H9 (cell line): Measurements from ENCODE around the gene PNPLA2. TPM values are rescaled to one million over a fixed set of nuclear protein-coding genes. Genes with fewer than 3 reads are reported as not detected.

Experiments used
- DNase-seq: peaks from one replicate; pipeline ENCODE4 v3.0.0-alpha.2; 2017
- H2AFZ ChIP-seq: one replicate; pipeline ENCODE4 v1.6.1; 2013; ENCODE audit warnings: mild to moderate bottlenecking, low read length, control low read depth, moderate library complexity
- H2AK5ac ChIP-seq: 2 replicates; pipeline ENCODE4 v1.6.1; 2013; ENCODE audit warnings: low read length, control low read depth, mixed read lengths; ENCODE audit not compliant: insufficient read length
- H2BK120ac ChIP-seq: one replicate; pipeline ENCODE4 v1.6.1; 2013; ENCODE audit warnings: low read depth, mild to moderate bottlenecking, low read length, control low read depth, inconsistent platforms; ENCODE audit not compliant: poor library complexity, severe bottlenecking
- H2BK12ac ChIP-seq: 2 replicates; pipeline ENCODE4 v1.6.1; 2013; ENCODE audit warnings: low read length, control low read depth, mixed read lengths, low read depth; ENCODE audit not compliant: insufficient read length
- H2BK15ac ChIP-seq: 2 replicates; pipeline ENCODE4 v1.6.1; 2013; ENCODE audit warnings: low read depth, low read length, control low read depth
- H2BK20ac ChIP-seq: one replicate; pipeline ENCODE4 v1.6.1; 2013; ENCODE audit warnings: low read depth, mild to moderate bottlenecking, low read length, control low read depth, inconsistent platforms; ENCODE audit not compliant: poor library complexity, severe bottlenecking
- H2BK5ac ChIP-seq: 2 replicates; pipeline ENCODE4 v1.6.1; 2013; ENCODE audit warnings: low read length, control low read depth, mixed read lengths; ENCODE audit not compliant: insufficient read length
- H3K14ac ChIP-seq: 2 replicates; pipeline ENCODE4 v1.6.1; 2013; ENCODE audit warnings: low read length, control low read depth; ENCODE audit not compliant: insufficient read depth
- H3K18ac ChIP-seq: 2 replicates; pipeline ENCODE4 v1.6.1; 2013; ENCODE audit warnings: low read depth, mild to moderate bottlenecking, mixed read lengths, low read length, control low read depth; ENCODE audit not compliant: insufficient read length
- H3K23ac ChIP-seq: 2 replicates; pipeline ENCODE4 v1.6.1; 2013; ENCODE audit warnings: low read length, control low read depth, mixed read lengths, low read depth; ENCODE audit not compliant: insufficient read length
- H3K23me2 ChIP-seq: 2 replicates; pipeline ENCODE4 v1.6.1; 2013; ENCODE audit warnings: low read depth, mild to moderate bottlenecking, mixed read lengths, low read length, control low read depth; ENCODE audit not compliant: insufficient read length, poor library complexity, severe bottlenecking
- H3K27ac ChIP-seq: 2 replicates; pipeline ENCODE4 v1.5.1; 2013; ENCODE audit warnings: low read length, control low read depth, mixed read lengths, low read depth; ENCODE audit not compliant: insufficient read length
- H3K27me3 ChIP-seq: 2 replicates; pipeline ENCODE4 v1.6.1; 2013; ENCODE audit warnings: low read length, control low read depth, inconsistent platforms; ENCODE audit not compliant: insufficient read depth
- H3K4ac ChIP-seq: 2 replicates; pipeline ENCODE4 v1.6.1; 2013; ENCODE audit warnings: low read depth, mild to moderate bottlenecking, control low read depth, inconsistent platforms, low read length, moderate library complexity
- H3K4me1 ChIP-seq: 2 replicates; pipeline ENCODE4 v1.6.1; 2013; ENCODE audit warnings: low read length, control low read depth, inconsistent platforms; ENCODE audit not compliant: insufficient read depth
- H3K4me2 ChIP-seq: 2 replicates; pipeline ENCODE4 v1.6.1; 2013; ENCODE audit warnings: low read length, control low read depth, mixed read lengths; ENCODE audit not compliant: insufficient read length, insufficient read depth
- H3K56ac ChIP-seq: 2 replicates; pipeline ENCODE4 v1.6.1; 2013; ENCODE audit warnings: low read depth, mild to moderate bottlenecking, mixed read lengths, low read length, control low read depth; ENCODE audit not compliant: insufficient read length
- H3K79me1 ChIP-seq: 2 replicates; pipeline ENCODE4 v1.6.1; 2013; ENCODE audit warnings: low read depth, mild to moderate bottlenecking, moderate library complexity, low read length, control low read depth, inconsistent platforms; ENCODE audit not compliant: insufficient read depth, poor library complexity, severe bottlenecking
- H3K79me2 ChIP-seq: 2 replicates; pipeline ENCODE4 v1.6.1; 2013; ENCODE audit warnings: low read length, control low read depth, inconsistent platforms; ENCODE audit not compliant: insufficient read depth
- H3K9ac ChIP-seq: 2 replicates; pipeline ENCODE4 v1.6.1; 2013; ENCODE audit warnings: low read length, control low read depth, mixed read lengths; ENCODE audit not compliant: insufficient read length; ENCODE audit errors: extremely low read depth
- H3K9me3 ChIP-seq: one replicate; pipeline ENCODE4 v1.6.1; 2013; ENCODE audit warnings: low read depth, low read length, inconsistent platforms; ENCODE audit not compliant: control insufficient read depth
- H3T11ph ChIP-seq: one replicate; pipeline ENCODE4 v1.6.1; 2013; ENCODE audit warnings: mild to moderate bottlenecking, low read length, control low read depth, inconsistent platforms
- H4K20me1 ChIP-seq: one replicate; pipeline ENCODE4 v1.6.1; 2013; ENCODE audit not compliant: control insufficient read depth, insufficient read length, insufficient read depth
- H4K5ac ChIP-seq: 2 replicates; pipeline ENCODE4 v1.6.1; 2013; ENCODE audit warnings: low read depth, mild to moderate bottlenecking, mixed read lengths, low read length, control low read depth; ENCODE audit not compliant: insufficient read length
- H4K8ac ChIP-seq: replicated peaks from 2 replicates; pipeline ENCODE4 v1.6.1; 2013; ENCODE audit warnings: low read length, control low read depth, mixed read lengths, low read depth; ENCODE audit not compliant: insufficient read length
- H4K91ac ChIP-seq: 2 replicates; pipeline ENCODE4 v1.6.1; 2013; ENCODE audit warnings: low read depth, mild to moderate bottlenecking, moderate library complexity, mixed read lengths, low read length, control low read depth; ENCODE audit not compliant: insufficient read length
- H3K27ac Mint-ChIP-seq, 3 experiments: 2 replicates in 2 of 3; 3 replicates in 1 of 3; pipeline ENCODE4 v1.8.0; 2020 to 2021; ENCODE audit warnings: mixed read lengths in 3 of 3, mild to moderate bottlenecking in 1 of 3, moderate library complexity in 1 of 3
- H3K27me3 Mint-ChIP-seq: 2 replicates; pipeline ENCODE4 v1.8.0; 2021; ENCODE audit warnings: low read depth, mild to moderate bottlenecking, moderate library complexity, mixed read lengths
- H3K36me3 Mint-ChIP-seq, 3 experiments: 2 replicates in 2 of 3; 3 replicates in 1 of 3; pipeline ENCODE4 v1.8.0; 2020 to 2021; ENCODE audit warnings: low read depth in 3 of 3, mixed read lengths in 3 of 3; ENCODE audit not compliant: insufficient read depth in 1 of 3
- H3K4me1 Mint-ChIP-seq, 2 experiments: 2 replicates each; pipeline ENCODE4 v1.8.0; 2020; ENCODE audit warnings: mixed read lengths in 2 of 2
- H3K4me3 Mint-ChIP-seq, 2 experiments: 2 replicates in 1 of 2; 3 replicates in 1 of 2; pipeline ENCODE4 v1.8.0; 2020 to 2021; ENCODE audit warnings: mild to moderate bottlenecking in 2 of 2, mixed read lengths in 2 of 2, moderate library complexity in 1 of 2
- H3K9me3 Mint-ChIP-seq, 2 experiments: 2 replicates in 1 of 2; 3 replicates in 1 of 2; pipeline ENCODE4 v1.8.0; 2020; ENCODE audit warnings: mild to moderate bottlenecking in 2 of 2, mixed read lengths in 2 of 2, moderate library complexity in 1 of 2
- WGBS: extraction: QIAGEN DNeasy Blood & Tissue Kit; methylation state at CpG from one replicate; pipeline ENCODE4 v1.1.7; 2013; ENCODE audit warnings: missing lambda C conversion rate, low lambda C conversion rate, mixed read lengths; ENCODE audit not compliant: insufficient read length; ENCODE audit errors: extremely low coverage; 5-methylcytosine and 5-hydroxymethylcytosine counted together
- total RNA-seq: library from RNA; stranded (reverse); gene quantifications from 2 replicates; pipeline ENCODE4 v1.2.1, GENCODE V29; 2021
- TF ChIP-seq, protein P1 (sequence below): fragments of 200-600 bp; sonication (generic); conservative IDR thresholded peaks from 3 replicates; pipeline ENCODE4 v1.8.0; 2021; ENCODE audit warnings: antibody characterized with exemption, mild to moderate bottlenecking

The PNPLA2 gene
- total RNA-seq, 1 experiment from 2014 or later = 67.3 TPM

DNA sequence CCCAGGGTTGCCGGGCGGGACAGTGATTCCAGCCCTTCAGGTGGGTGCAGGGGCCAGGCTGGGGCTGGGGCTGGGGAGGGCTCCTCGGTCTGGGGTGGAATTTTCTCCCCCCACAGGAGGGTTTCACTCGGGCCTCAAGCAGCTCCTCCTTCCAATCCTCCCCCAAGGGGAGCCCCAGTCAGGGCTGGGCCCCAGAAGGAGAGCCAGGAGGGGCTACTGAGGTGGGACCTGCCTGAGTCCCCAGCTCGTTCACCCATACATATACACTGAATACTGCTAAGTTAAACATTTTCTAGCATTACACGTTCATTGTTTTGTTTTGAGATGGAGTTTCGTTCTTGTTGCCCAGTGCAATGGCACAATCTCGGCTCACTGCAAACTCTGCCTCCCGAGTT lies 7.5 kb downstream of the PNPLA2 start:
- Mint-ChIP-seq H3K9me3 (no peaks in the 10 kb centered on the region; a peak in 1 of 5 replicates), H3K4me1 (peaks cover 23 to 31% of the 10 kb centered on the region in 2 experiments), H3K4me3 (peak overlapping the region; percentile 59 to 78), H3K36me3 (peaks cover 0 to 26% (median 13%) of the 10 kb centered on the region in 3 experiments), H3K27me3 (peaks cover 24% of the 10 kb centered on the region), H3K27ac (no peak overlapping the region)
- Histone ChIP-seq H4K8ac (no peak overlapping the region), H3K56ac (no peak overlapping the region), H3K4me2 (no peak overlapping the region), H2BK120ac (no peak overlapping the region), H2BK5ac (no peak overlapping the region), H3K27ac (no peak overlapping the region), H4K20me1 (no peaks in the 10 kb centered on the region), H3T11ph (no peak overlapping the region), H3K9ac (no peak overlapping the region), H3K27me3 (peaks cover 5% of the 10 kb centered on the region; the same call in 1 of the 2 replicates), H3K18ac (no peak overlapping the region), H2BK20ac (no peak overlapping the region), H3K14ac (no peak overlapping the region), H3K9me3 (no peaks in the 10 kb centered on the region), H3K4me1 (no peaks in the 10 kb centered on the region; the same call in 1 of the 2 replicates), H2BK15ac (no peak overlapping the region), H3K23ac (no peak overlapping the region), H3K79me1 (no peaks in the 10 kb centered on the region), H4K91ac (no peak overlapping the region), H2BK12ac (no peak overlapping the region), H3K4ac (no peak overlapping the region), H4K5ac (no peak overlapping the region), H3K79me2 (no peaks in the 10 kb centered on the region), H2AK5ac (no peak overlapping the region), H3K23me2 (peaks cover 24% of the 10 kb centered on the region), H2AFZ (no peak overlapping the region)
- DNase-seq = no peak
- TF ChIP-seq, protein P1, sequence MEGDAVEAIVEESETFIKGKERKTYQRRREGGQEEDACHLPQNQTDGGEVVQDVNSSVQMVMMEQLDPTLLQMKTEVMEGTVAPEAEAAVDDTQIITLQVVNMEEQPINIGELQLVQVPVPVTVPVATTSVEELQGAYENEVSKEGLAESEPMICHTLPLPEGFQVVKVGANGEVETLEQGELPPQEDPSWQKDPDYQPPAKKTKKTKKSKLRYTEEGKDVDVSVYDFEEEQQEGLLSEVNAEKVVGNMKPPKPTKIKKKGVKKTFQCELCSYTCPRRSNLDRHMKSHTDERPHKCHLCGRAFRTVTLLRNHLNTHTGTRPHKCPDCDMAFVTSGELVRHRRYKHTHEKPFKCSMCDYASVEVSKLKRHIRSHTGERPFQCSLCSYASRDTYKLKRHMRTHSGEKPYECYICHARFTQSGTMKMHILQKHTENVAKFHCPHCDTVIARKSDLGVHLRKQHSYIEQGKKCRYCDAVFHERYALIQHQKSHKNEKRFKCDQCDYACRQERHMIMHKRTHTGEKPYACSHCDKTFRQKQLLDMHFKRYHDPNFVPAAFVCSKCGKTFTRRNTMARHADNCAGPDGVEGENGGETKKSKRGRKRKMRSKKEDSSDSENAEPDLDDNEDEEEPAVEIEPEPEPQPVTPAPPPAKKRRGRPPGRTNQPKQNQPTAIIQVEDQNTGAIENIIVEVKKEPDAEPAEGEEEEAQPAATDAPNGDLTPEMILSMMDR = no peak
- WGBS = no CpG with 5 or more reads among the region's 9 CpGs
